ENCODE measurements around the gene ARHGAP29.

ARHGAP29 gene

GRCh38 chr1:94237291-94238226 lies at the start of gene ARHGAP29:
TSS of gene ARHGAP29 (minus strand) at chr1:94237584. CDS start at chr1:94231611, 5,973 bp downstream.
- peak in 1 of 2 donors; percentile 19 for DNase-seq (ENCODE audit: extremely low read depth in 1 of 2, low read depth in 1 of 2)

GRCh38 chr1:94286864-94287437 lies 49.6 kb upstream of the ARHGAP29 start:
- no peak for DNase-seq (ENCODE audit: extremely low read depth in 1 of 2, low read depth in 1 of 2)

- DNase-seq (ENCODE audit: extremely low read depth in 1 of 2, low read depth in 1 of 2), result no peak
These were observed 47.8 kb upstream of the ARHGAP29 start for GRCh38 chr1:94285031-94285654.

GRCh38 chr1:94284476-94284875 lies 47.1 kb upstream of the ARHGAP29 start:
- no peak for DNase-seq (ENCODE audit: extremely low read depth in 1 of 2, low read depth in 1 of 2)

GRCh38 chr1:94283462-94283861 lies 46.1 kb upstream of the ARHGAP29 start:
- no peak for DNase-seq (ENCODE audit: extremely low read depth in 1 of 2, low read depth in 1 of 2)

- DNase-seq (ENCODE audit: extremely low read depth in 1 of 2, low read depth in 1 of 2), result no peak
These were observed 44.8 kb upstream of the ARHGAP29 start for GRCh38 chr1:94282143-94282711.

GRCh38 chr1:94281361-94282142 lies 44.2 kb upstream of the ARHGAP29 start:
- no peak for DNase-seq (ENCODE audit: extremely low read depth in 1 of 2, low read depth in 1 of 2)

DNA sequence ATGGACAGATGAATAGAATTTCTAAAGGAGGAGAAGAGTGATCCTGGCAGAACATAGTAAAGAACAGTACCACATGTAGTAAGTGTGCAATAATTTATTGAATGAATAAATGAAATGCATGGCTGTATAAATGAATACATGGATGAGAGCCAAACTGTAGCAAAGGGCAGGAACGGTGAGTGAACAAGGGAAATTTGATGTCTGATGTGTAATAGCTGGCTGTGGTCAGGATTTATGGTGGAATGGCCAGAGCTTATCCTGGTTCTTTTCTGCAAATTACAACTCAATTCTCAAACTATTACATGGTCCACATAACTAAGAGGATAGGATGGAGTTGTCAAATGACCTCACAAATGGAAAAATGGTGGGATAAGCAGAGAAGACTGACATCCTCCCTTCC lies 43.2 kb upstream of the ARHGAP29 start:
- no peak for DNase-seq (ENCODE audit: extremely low read depth in 1 of 2, low read depth in 1 of 2)

GRCh38 chr1:94279462-94279861 lies 42.1 kb upstream of the ARHGAP29 start:
- DNase-seq (ENCODE audit: extremely low read depth in 1 of 2, low read depth in 1 of 2), result no peak

- no peak for DNase-seq (ENCODE audit: extremely low read depth in 1 of 2, low read depth in 1 of 2)
These were observed 41.7 kb upstream of the ARHGAP29 start for GRCh38 chr1:94279038-94279437.

DNA sequence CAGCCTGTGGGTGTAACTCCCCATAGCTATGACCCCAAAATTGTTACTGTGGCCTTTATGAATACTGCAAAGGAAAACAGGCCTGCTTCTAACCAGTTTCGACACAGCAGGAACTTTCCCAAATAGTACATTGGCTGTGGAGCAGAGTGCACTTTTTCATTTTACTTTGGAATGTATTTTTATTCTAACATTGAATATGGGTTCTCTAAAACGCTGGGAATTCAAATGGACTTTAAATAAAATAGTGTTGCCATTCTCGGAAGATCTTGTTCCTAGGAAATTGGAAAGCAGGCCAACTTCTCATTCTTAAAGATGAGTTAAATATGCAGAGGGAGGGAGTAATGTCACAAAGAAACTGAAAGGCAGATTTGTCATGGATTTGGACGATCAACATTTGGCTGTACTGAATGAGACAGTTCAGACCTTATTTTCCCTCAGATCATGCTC lies 39.6 kb upstream of the ARHGAP29 start:
- no peak for DNase-seq (ENCODE audit: extremely low read depth in 1 of 2, low read depth in 1 of 2)

DNA sequence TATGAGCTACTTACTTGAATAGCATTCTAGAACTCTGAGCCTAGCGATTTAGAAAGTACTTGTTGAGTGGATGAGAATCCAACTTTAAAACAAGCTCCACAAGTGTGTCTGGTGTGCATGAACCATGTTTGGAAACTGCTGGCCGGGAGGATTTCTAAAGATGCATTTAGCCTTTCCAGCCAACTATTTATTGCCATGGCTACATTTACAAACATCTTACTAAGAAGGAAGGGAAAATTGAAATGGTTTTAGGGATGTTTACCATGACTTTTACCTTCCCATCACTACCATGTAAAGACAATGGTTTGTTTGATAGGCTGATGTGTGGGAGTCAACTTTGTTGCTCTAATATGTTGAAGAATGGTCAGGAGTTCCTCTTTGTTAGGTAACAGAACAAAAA lies 37.7 kb upstream of the ARHGAP29 start:
- no peak for DNase-seq (ENCODE audit: extremely low read depth in 1 of 2, low read depth in 1 of 2)

DNA sequence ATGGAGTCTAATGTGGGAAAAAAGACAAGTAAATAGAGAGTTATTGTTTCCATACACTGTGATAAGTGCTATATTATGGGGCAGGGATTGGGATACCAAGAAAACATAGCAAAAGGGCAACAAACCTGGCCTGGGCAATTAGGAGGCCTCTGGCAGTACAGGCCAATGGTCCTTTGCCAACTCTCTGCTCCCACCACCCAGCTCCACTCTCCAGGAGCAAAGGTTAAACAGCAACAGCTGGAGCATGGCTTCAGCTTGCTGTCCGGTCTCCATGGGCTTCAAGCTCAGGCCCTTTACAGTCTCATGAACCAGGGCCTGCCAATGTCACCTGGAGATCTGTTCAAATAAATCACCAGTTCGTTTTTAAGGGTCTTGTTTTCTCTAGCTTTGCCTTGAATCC lies 37.2 kb upstream of the ARHGAP29 start:
- no peak for DNase-seq (ENCODE audit: extremely low read depth in 1 of 2, low read depth in 1 of 2)

GRCh38 chr1:94273111-94273510 lies 35.7 kb upstream of the ARHGAP29 start:
- no peak for DNase-seq (ENCODE audit: extremely low read depth in 1 of 2, low read depth in 1 of 2)

- DNase-seq (ENCODE audit: extremely low read depth in 1 of 2, low read depth in 1 of 2), result no peak
These were observed 35.0 kb upstream of the ARHGAP29 start for GRCh38 chr1:94272388-94272787.

GRCh38 chr1:94271373-94271772 lies 34.0 kb upstream of the ARHGAP29 start:
- DNase-seq (ENCODE audit: extremely low read depth in 1 of 2, low read depth in 1 of 2), result no peak

GRCh38 chr1:94270801-94271203 lies 33.4 kb upstream of the ARHGAP29 start:
- no peak for DNase-seq (ENCODE audit: extremely low read depth in 1 of 2, low read depth in 1 of 2)

DNA sequence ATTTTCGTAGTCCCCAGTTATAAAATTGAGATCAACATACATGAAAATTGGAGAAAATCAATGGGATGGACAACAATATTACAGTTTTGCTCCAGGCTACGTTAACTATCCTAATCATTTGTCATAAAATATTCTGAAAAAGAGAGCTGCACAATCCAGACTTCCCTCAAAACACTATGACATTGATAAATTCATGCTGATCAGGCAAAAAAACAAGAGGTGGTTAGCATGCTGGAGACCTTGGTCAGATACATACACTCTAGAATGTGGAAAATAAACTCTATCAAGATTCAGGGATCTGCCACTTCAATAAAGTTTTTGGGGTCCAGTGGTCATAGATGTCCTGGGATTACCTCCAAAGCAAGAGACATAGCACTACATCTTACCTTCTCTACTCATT lies 32.5 kb upstream of the ARHGAP29 start:
- no peak for DNase-seq (ENCODE audit: extremely low read depth in 1 of 2, low read depth in 1 of 2)

- DNase-seq (ENCODE audit: extremely low read depth in 1 of 2, low read depth in 1 of 2), result no peak
These were observed 28.5 kb upstream of the ARHGAP29 start for GRCh38 chr1:94265906-94266305.

- DNase-seq (ENCODE audit: extremely low read depth in 1 of 2, low read depth in 1 of 2), result no peak
These were observed 27.6 kb upstream of the ARHGAP29 start for GRCh38 chr1:94265011-94265422.

All from activated CD8-positive, alpha-beta memory T cell treated with anti-CD3 and anti-CD28 coated beads for 1 hour (primary cell).